ENCODE measurements around the gene ACTR6.

- TF ChIP-seq CTCF (IDR thresholded peaks at IDR 0.05) (no peak), POLR2A (IDR thresholded peaks at IDR 0.05) (no peak), POLR2AphosphoS5 (IDR thresholded peaks at IDR 0.05) (no peak)
Measured at GRCh38 chr12:100219328-100220109, 18.9 kb downstream of the ACTR6 start.

All from prostate gland (tissue), 2 donors.